Stimulated activated CD4-positive, alpha-beta T cell treated with anti-CD3 and anti-CD28 coated beads, Interleukin-1b, Interleukin-23, amount 100 ng/mL, for 4 hours (primary cell): ENCODE measurements around the gene RXRA.

Experiments
- DNase-seq, 2 donors: peaks; one replicate each; pipeline ENCODE4 v3.0.0-alpha.2; 2020; ENCODE audit warnings: low read depth in 2 of 2

The RXRA gene

GRCh38 chr9:134399435-134400056 lies 73.3 kb downstream of the RXRA start:
- DNase-seq, result no peak

- DNase-seq, result no peak
Measured at GRCh38 chr9:134400283-134400682, 74.0 kb downstream of the RXRA start.

- no peak for DNase-seq
Measured at GRCh38 chr9:134401391-134401790, 75.1 kb downstream of the RXRA start.

DNA sequence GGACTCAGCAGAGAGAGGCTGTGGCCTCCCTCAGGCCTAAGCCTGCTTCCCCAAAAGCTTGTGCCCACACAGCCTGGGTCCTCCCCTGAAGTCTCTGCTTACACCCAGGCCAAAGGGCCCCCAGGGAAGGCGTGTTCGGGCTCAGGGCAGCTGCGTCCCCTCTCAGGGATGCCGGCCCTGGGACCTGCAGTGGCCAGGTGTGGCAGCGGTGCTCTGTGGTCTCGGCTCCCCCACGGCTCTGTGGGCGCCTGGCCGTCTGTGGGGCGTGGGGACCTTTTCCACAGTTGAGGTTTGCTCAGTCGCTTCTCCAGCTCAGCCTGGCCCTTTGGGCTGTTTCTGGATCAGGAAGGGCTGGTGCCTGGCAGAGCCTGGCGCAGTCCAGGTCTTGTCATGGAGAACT lies 75.9 kb downstream of the RXRA start:
- no peak for DNase-seq

DNA sequence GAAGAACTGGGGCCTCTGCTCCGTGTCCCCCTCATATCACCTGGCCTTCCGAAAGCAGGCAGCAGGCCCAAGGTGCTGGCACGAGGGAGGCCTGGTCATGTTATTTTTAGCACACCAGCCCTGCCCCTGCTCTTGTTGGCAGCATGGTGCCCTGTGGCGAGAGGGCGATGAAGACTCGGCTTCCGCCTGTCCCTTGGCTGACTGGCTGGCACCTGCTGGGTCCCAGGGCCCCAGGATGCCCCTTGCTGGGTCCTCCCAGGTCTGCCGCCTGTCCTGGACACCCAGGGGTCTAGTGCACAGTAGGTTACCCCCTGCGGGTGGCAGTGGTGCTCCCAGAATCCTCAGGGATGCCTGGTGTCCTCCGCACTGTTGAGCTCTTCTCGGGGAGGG lies 77.0 kb downstream of the RXRA start:
- DNase-seq, result no peak

- no peak for DNase-seq
Measured at GRCh38 chr9:134403682-134404301, 77.5 kb downstream of the RXRA start.

- DNase-seq, result no peak
Measured at GRCh38 chr9:134404376-134405358, 78.4 kb downstream of the RXRA start.

DNA sequence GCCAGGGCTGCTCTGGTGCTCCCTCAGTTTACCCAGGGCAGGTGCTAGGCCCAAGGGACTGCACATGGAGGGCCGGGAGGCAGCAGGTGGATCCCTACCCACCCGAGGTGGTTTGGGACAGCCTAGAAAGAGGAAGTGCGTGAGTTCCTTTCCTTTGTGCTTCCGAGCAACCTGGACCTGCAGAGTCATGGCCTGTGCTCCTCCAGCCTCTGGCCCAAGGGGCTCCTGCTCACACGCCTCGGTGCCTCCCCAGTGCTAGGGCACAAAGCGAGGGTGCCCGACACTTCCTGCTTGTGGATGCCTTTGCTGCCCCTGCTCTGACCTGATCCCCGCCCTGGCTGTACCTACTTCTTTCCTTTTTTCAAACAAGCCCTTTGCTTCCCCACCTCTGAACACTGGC lies 79.3 kb downstream of the RXRA start:
- DNase-seq, result no peak

DNA sequence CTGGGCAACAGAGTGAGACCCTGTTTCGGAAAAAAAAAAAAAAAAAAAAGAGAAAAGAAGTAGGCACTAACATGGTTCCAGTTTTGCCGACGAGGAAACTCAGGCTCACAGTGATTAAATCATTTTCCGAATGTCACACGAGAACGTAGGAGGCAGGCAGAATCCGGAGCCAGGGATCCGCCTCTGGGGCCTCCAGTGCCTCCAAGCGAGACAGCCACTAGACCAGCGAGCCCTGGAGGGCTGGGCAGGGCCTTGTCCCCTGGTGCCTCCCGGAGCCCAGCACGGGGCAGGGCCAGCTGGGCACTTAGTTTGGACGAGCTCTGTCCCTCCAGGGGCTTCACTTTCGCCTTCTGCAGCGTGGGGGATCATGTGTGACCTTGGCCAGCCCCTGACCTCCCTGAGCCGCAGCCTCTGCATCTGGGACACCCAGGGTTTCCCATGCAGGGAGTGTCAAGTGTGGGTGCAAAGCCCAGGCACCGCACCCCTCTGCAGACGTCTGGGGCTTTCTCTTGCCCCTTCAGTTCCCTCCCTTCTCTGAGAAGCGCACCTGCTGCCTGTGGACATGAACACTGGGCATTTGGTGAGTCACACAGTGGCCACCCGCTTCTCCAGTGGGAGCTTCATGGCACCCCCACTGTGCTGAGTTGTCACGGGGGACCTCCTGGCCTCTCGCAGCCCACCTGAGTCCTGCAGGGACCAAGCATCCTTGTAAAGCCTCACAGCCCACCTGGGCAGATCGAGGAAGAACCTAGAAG lies 80.3 kb downstream of the RXRA start:
- DNase-seq, result no peak

GRCh38 chr9:134407121-134407779 lies 81.0 kb downstream of the RXRA start:
- peak; percentile 60 to 70 for DNase-seq

DNA sequence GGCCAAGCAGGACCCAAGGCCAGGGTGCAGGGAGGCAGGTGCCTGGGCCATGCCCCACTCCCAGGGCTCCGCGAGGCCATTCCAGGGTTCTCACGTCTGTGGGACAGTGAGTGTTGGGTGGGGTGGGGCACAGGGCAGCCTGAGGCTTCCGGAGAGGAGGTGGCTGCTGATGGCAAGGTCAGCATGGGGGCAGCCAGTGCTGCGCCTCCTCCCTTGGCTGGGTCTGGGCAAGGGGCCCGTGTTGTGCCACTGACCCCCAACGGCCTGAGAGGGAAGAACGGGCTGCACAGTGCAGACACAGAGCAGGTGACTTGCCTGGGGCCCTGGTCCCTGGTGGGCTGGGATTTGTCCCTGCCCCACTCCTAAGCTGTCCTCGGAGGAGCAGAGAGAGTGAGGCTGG lies 82.1 kb downstream of the RXRA start:
- DNase-seq, result no peak

GRCh38 chr9:134408939-134409737 lies 82.9 kb downstream of the RXRA start:
- DNase-seq, result no peak

- DNase-seq, result no peak
Measured at GRCh38 chr9:134410071-134410834, 84.0 kb downstream of the RXRA start.

GRCh38 chr9:134410835-134411217 lies 84.6 kb downstream of the RXRA start:
- no peak for DNase-seq

GRCh38 chr9:134411440-134412297 lies 85.4 kb downstream of the RXRA start:
- no peak for DNase-seq

DNA sequence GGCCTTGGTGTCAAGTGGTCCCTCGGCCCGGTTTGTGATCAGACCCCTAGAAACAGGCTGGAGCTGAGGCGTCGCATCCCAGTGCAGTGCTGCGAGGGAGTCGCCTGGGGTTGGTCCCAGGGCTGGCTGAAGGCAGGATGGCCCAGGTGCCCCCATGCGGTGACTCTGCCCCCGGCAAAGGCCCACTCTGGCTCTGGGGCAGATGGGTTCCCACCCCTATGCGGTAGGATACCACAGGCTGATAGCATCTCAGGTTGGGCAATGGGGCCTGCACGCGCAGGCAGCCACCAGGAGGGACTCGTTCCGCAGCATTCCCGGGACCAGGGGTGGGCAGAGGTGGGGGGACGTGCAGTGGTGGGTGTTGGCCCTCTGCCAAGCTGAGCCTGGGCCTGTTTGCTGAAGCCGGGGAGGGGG lies 86.0 kb downstream of the RXRA start:
- DNase-seq, result no peak

DNA sequence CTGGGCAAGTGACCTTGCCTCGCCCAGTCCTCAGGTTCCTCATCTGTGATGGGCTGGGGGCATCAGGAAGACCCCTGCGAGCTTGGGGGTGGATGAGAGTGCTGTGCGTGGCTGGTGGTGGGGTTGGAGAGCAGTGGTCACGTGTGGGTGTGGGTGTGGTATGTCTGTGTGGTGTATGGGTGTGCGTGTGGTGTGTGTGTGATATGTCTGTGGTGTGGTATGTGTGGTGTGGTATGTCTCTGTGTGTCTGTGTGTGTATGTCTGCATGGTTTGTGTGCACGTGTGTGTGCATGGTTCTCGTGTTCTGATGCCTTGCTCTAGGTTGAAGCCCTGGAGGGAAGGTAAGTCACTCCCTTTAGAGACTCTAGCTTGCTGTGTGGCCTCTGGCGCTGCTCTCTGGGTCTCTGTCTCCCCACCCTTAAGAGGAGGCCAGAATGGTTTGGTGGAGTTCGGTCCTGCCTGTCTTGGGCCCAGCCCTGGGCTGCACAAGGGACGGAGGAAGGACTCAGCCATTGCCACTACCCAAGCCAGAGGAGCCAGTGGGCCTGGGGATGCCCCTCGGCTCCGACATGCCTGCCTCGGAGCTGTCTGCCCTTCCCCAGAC lies 87.0 kb downstream of the RXRA start:
- DNase-seq, result no peak

- DNase-seq, result no peak
Measured at GRCh38 chr9:134413890-134414623, 87.8 kb downstream of the RXRA start.
